DOHH2 (cell line): ENCODE measurements around the gene KRTAP5-6.

Source experiments
- EZH2phosphoT487 ChIP-seq: fragments of 200-600 bp; sonication (generic); IDR thresholded peaks from 2 replicates; pipeline ENCODE4 v1.6.1; 2017; ENCODE audit warnings: borderline replicate concordance, mild to moderate bottlenecking, antibody characterized with exemption, low read length, moderate library complexity, mixed read lengths
- TF ChIP-seq, protein P1 (sequence below): fragments of 200-600 bp; sonication (generic); IDR thresholded peaks from one replicate; pipeline ENCODE4 v1.5.1; 2014; ENCODE audit warnings: antibody characterized with exemption, mild to moderate bottlenecking, low read depth, low read length; ENCODE audit not compliant: poor library complexity, severe bottlenecking

DNA sequence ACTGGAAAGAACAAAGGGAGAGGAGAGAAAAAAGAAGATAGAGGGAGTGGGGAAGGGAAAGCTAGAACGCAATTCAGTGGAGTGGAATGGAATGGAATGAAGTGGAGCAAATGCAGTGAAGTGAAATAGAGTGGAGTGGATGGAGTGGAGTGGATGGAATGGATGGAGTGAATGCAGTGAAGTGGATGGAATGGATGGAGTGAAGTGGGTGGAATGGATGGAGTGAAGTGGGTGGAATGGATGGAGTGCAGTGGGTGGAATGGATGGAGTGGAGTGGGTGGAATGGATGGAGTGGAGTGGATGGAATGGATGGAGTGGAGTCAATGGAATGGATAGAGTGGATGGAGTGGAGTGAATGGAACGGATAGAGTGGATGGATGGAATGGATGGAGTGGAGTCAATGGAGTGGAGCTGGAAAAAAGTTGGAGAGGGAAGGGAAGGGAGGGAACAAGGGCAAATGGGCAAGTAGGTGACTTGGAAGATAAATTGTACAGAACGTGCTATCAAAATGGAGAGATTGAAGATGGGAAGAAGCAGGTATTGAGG, 39.5 kb downstream of the KRTAP5-6 start:
- TF ChIP-seq, protein P1, sequence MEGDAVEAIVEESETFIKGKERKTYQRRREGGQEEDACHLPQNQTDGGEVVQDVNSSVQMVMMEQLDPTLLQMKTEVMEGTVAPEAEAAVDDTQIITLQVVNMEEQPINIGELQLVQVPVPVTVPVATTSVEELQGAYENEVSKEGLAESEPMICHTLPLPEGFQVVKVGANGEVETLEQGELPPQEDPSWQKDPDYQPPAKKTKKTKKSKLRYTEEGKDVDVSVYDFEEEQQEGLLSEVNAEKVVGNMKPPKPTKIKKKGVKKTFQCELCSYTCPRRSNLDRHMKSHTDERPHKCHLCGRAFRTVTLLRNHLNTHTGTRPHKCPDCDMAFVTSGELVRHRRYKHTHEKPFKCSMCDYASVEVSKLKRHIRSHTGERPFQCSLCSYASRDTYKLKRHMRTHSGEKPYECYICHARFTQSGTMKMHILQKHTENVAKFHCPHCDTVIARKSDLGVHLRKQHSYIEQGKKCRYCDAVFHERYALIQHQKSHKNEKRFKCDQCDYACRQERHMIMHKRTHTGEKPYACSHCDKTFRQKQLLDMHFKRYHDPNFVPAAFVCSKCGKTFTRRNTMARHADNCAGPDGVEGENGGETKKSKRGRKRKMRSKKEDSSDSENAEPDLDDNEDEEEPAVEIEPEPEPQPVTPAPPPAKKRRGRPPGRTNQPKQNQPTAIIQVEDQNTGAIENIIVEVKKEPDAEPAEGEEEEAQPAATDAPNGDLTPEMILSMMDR = no peak
- no peak for TF ChIP-seq EZH2phosphoT487
